BJ (cell line): ENCODE results near the gene PCGF2. TPM values are rescaled to one million over a fixed set of nuclear protein-coding genes. Genes with fewer than 3 reads are reported as not detected.

ENCODE experiments used
- CTCF ChIA-PET: fragments of 350-600 bp; formaldehyde crosslinking; extraction: SDS; loops from one replicate; lab custom pipeline; 2021; ENCODE audit warnings: antibody characterized with exemption, inconsistent platforms; lab: Yijun Ruan, JAX
- POLR2A ChIA-PET: fragments of 300-600 bp; sonication (Branson Sonifier 250); formaldehyde crosslinking; extraction: SDS; loops from one replicate; lab custom pipeline; 2021; ENCODE audit warnings: antibody characterized with exemption; lab: Charles Lee
- DNase-seq: peaks from one replicate; pipeline ENCODE4 v3.0.0-alpha.2; 2011; ENCODE audit warnings: low read depth
- H3K27me3 ChIP-seq: 2 replicates; pipeline ENCODE4 v1.6.0; 2011; ENCODE audit warnings: low read length; ENCODE audit not compliant: control insufficient read depth, insufficient read depth
- H3K36me3 ChIP-seq: 2 replicates; pipeline ENCODE4 v1.5.1; 2011; ENCODE audit warnings: low read length; ENCODE audit not compliant: control insufficient read depth, insufficient read depth
- H3K4me3 ChIP-seq: 2 replicates; pipeline ENCODE4 v1.5.1; 2011; ENCODE audit warnings: low read depth, mild to moderate bottlenecking, control low read depth, low read length
- polyA plus RNA-seq: library from polyadenylated mRNA; depleted of rRNA; stranded (reverse); fragments of >200 nt; gene quantifications from 2 replicates; pipeline ENCODE4 v1.2.3, GENCODE V29; 2011
- TF ChIP-seq, protein P1 (sequence below): IDR thresholded peaks from 2 replicates; pipeline ENCODE4 v1.5.1; 2011; ENCODE audit warnings: low read depth, mild to moderate bottlenecking, control low read depth, inconsistent platforms, low read length, moderate library complexity; ENCODE audit not compliant: insufficient read depth

PCGF2 gene
- polyA plus RNA-seq, 1 experiment: 27.6 TPM

DNA sequence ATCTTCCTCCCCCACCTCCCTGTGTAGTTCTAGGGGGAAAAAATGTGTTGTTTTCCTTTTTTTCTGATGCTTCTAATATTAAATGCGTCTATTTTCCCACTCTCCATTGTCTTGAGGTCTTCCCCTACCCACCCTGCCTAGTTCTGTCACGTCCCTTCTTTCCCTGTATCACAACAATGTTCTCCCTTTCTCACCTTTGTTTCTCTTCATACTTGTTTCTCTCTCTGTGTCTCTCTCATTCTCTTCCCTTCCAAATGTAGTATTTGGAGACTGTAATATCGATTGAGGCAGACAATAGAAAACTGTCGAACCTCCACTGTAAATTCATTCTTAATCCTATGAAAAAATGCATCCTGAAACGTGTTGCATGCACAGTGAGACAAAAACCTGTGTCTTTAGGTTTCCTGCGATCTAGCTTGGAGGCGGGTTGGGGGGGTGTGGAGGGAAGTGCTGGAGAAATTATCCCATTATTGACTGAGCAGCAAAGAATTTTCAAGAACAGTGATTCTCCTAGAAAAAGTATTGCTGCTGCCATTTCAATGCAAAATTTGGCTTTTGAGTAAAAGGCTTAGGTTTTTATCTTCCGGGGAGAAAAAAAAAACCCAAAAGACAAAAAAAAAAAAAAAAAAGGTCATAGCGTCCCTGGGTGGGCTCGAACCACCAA is 3.1 kb upstream of the PCGF2 start:
- no peak for DNase-seq
- CTCF ChIA-PET: interaction anchor here (0.6 to 2.6 kb wide), 5 partner anchors 11 to 75 kb away, joined by 3 to 8 read pairs (median 4); partner anchors contain the start of gene CISD3
- H3K4me3 ChIP-seq: peak overlapping the region; percentile 90
- no peaks in the 10 kb centered on the region for H3K27me3 ChIP-seq
- POLR2A ChIA-PET: no interaction called here
- TF ChIP-seq, protein P1, sequence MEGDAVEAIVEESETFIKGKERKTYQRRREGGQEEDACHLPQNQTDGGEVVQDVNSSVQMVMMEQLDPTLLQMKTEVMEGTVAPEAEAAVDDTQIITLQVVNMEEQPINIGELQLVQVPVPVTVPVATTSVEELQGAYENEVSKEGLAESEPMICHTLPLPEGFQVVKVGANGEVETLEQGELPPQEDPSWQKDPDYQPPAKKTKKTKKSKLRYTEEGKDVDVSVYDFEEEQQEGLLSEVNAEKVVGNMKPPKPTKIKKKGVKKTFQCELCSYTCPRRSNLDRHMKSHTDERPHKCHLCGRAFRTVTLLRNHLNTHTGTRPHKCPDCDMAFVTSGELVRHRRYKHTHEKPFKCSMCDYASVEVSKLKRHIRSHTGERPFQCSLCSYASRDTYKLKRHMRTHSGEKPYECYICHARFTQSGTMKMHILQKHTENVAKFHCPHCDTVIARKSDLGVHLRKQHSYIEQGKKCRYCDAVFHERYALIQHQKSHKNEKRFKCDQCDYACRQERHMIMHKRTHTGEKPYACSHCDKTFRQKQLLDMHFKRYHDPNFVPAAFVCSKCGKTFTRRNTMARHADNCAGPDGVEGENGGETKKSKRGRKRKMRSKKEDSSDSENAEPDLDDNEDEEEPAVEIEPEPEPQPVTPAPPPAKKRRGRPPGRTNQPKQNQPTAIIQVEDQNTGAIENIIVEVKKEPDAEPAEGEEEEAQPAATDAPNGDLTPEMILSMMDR: no peak
- peaks cover 4% of the 10 kb centered on the region; the same call in 1 of the 2 replicates for H3K36me3 ChIP-seq

DNA sequence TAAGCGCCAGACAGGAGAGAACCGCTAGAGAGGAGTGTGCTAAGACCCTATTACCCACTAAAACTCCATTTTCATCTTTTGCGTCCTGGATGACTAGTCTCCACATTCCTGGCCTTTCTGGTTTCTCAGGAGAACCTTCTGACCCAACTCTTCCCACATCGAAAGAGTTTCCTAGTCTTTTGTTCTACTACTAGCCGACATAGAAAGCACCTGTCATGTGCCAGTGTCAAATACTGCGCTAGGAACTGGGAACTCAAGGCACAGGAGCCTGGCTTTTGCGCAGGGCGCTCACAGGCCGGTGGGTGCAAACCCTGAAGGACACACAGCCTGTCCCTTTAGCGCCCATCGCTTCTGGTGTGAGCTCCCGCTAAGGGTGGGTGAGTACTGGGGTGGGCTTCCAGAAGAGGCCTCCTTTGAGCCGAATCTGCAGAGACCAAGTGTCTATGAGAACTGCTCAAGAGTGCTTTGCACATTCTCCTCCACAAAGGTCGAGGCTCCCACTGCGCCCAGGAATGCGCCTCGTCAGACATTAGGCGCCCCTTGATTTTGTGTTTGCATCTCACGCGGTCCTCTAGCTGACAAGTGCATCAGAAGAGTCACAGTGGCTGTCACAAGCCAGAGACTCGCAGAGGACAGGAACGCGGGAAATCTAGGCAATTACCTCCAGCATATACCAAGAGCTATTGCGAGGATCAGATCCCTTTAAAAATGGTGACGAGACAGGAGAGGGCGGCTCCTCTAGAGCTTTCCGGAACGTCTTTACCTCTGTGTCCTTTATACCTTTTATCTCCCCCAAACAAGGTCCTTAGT is 2.4 kb upstream of the PCGF2 start:
- POLR2A ChIA-PET: no interaction called here
- TF ChIP-seq, protein P1: no peak
- no peak for DNase-seq
- CTCF ChIA-PET: interaction anchor here (1.0 to 2.6 kb wide), 4 partner anchors 15 to 83 kb away, joined by 3 to 8 read pairs (median 6); partner anchors contain the start of gene CISD3
- peak overlapping the region; percentile 90 for H3K4me3 ChIP-seq
- no peaks in the 10 kb centered on the region for H3K27me3 ChIP-seq
- no peaks in the 10 kb centered on the region for H3K36me3 ChIP-seq

DNA sequence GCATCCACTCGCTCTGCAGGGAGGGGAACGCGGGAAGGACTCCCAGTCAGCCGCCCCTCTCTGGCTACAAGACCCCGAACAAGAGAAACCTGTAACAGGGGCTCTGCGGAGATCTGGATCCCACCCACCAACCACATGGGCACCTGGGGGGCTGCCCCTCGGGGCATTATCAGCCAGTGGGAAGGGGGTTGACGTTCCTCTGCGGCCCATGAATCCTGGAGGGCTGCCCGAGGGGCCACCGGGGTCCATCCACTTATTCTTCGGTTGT is 1.8 kb upstream of the PCGF2 start:
- Histone ChIP-seq H3K36me3 (no peaks in the 10 kb centered on the region), H3K27me3 (no peaks in the 10 kb centered on the region), H3K4me3 (peak overlapping the region; percentile 94)
- CTCF ChIA-PET: interaction anchor here (0.9 to 1.5 kb wide), 5 partner anchors 13 to 83 kb away, joined by 3 to 5 read pairs (median 4); no protein-coding TSS in a partner anchor
- POLR2A ChIA-PET: interaction anchor here (0.6 kb wide), 1 partner anchor 69 kb away, joined by 4 read pairs; no protein-coding TSS in a partner anchor
- no peak for DNase-seq
- TF ChIP-seq, protein P1: no peak

DNA sequence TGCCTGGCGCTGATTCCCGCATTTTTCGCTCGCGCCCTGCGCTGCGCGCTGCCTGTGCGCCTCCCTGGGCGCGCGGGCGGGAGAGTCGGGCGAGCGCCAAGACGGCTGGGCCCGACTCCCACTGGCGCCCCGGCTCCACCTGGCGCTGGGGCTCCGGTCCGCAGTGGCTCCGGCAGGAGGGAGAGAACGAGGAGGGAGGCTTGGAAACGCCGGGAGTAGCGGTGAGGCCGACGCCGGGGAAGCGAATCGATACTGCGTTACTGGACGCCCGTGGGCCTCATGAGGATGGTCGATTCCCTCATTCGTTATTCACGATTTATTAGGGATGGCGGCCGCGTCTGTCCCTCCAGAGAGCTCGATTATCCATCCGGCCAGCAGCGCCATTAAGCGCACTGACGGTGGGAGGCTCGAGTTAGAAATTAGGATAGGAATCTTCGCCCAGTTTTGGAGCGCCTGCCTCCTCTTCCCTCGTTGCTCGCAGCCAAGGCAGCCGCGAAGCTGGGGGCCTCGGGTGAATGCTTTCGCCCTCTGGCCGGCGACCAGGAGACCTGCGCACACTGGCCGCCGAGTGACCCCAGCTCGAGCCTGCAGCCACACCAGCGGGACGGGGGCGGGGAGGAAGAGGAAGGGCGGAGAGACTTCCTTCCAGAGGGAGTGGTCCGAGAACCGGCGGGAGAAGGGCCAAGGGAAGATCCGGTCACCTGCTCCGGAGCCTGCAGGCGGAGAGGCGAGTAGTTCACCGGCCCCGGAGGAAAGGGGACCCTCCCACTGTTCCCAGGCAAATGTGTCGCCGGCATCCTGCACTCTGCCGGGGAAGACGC is 1.3 kb upstream of the PCGF2 start:
- Histone ChIP-seq H3K36me3 (no peaks in the 10 kb centered on the region), H3K27me3 (no peaks in the 10 kb centered on the region), H3K4me3 (peak overlapping the region; percentile 94)
- TF ChIP-seq, protein P1: no peak
- ChIA-PET CTCF (interaction anchor here (0.9 to 1.5 kb wide), 5 partner anchors 13 to 82 kb away, joined by 3 to 5 read pairs (median 4); no protein-coding TSS in a partner anchor), POLR2A (interaction anchor here (0.6 kb wide), 1 partner anchor 69 kb away, joined by 4 read pairs; no protein-coding TSS in a partner anchor)
- peak; percentile 18 for DNase-seq
